ENCODE results near the gene PLA2G12A.

PLA2G12A gene

DNA sequence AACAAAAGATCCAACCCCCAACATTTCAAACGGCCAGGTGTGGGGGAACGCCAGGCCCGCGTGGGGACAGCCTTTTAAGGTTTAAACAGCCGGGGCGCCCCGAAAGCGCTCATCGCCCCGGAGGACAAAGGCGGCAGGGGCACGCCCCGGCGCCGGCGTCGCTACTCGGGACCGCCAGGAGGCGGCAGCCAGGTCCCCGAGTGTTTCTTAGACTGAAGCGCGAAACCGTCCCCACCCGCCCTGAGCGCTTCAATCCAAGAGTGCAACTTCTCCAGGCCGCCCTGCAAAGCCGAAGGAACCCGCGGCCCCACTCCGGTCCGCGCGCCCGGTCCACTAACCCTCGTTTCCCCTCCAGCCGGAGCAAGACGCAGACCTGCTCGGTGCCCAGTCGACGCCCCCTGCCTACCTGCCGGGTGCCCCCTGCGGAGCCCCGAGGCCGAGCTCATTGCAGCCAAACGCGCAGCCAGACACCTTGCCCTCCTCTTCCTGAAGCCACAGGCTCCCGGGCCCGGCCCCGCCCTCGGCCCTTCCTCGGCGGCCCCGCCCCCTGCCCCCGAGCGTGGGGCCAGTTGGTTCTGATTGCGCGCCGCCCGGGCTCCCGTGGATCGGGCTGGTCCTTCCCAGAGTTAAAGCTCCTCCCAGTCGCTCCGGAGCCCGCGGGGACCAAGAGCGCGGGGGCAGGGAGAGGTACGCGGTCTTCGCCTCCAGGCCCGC is 26.8 kb downstream of the PLA2G12A start, which contains the start of gene CASP6 (continued):
- TF ChIP-seq, protein P1, sequence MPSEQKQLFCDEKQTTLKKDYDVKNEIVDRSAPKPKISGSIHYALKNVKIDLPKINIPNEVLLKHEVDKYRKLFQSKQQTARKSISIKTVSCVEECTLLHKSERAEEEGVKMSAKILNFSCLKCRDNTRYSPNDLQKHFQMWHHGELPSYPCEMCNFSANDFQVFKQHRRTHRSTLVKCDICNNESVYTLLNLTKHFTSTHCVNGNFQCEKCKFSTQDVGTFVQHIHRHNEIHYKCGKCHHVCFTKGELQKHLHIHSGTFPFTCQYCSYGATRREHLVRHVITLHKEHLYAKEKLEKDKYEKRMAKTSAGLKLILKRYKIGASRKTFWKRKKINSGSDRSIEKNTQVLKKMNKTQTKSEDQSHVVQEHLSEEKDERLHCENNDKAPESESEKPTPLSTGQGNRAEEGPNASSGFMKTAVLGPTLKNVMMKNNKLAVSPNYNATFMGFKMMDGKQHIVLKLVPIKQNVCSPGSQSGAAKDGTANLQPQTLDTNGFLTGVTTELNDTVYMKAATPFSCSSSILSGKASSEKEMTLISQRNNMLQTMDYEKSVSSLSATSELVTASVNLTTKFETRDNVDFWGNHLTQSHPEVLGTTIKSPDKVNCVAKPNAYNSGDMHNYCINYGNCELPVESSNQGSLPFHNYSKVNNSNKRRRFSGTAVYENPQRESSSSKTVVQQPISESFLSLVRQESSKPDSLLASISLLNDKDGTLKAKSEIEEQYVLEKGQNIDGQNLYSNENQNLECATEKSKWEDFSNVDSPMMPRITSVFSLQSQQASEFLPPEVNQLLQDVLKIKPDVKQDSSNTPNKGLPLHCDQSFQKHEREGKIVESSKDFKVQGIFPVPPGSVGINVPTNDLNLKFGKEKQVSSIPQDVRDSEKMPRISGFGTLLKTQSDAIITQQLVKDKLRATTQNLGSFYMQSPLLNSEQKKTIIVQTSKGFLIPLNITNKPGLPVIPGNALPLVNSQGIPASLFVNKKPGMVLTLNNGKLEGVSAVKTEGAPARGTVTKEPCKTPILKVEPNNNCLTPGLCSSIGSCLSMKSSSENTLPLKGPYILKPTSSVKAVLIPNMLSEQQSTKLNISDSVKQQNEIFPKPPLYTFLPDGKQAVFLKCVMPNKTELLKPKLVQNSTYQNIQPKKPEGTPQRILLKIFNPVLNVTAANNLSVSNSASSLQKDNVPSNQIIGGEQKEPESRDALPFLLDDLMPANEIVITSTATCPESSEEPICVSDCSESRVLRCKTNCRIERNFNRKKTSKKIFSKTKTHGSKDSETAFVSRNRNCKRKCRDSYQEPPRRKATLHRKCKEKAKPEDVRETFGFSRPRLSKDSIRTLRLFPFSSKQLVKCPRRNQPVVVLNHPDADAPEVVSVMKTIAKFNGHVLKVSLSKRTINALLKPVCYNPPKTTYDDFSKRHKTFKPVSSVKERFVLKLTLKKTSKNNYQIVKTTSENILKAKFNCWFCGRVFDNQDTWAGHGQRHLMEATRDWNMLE (tag by site-specific recombination; conservative IDR thresholded peaks at IDR 0.05; ENCODE audit: low read depth): no peak
- TF ChIP-seq ZNF16 (tag by site-specific recombination; IDR thresholded peaks at IDR 0.05; ENCODE audit: low read depth): 0 out of 2 replicates have a peak, but pooled peaks have one; percentile 13
- no peak; the same call in 1 of the 2 replicates for TF ChIP-seq ZNF423 (tag by site-specific recombination; IDR thresholded peaks at IDR 0.05)
- no peak for TF ChIP-seq ZNF473 (tag by site-specific recombination; IDR thresholded peaks at IDR 0.05)
- peak; percentile 79 for TF ChIP-seq ZEB2 (tag by site-specific recombination; IDR thresholded peaks at IDR 0.05)
- TF ChIP-seq ZNF76 (tag by site-specific recombination; IDR thresholded peaks at IDR 0.05; ENCODE audit: borderline replicate concordance, low read depth): no peak; the same call in 1 of the 2 replicates
- no peak for TF ChIP-seq ZNF184 (tag by site-specific recombination; IDR thresholded peaks at IDR 0.05)
- TF ChIP-seq ZBTB8A (tag by site-specific recombination; IDR thresholded peaks at IDR 0.05): peak; percentile 63
- peak; percentile 60; the same call in 1 of the 2 replicates for TF ChIP-seq IKZF3 (tag by site-specific recombination; IDR thresholded peaks at IDR 0.05)
- TF ChIP-seq ZNF114 (tag by site-specific recombination; IDR thresholded peaks at IDR 0.05): no peak
- TF ChIP-seq ZNF302 (tag by site-specific recombination; IDR thresholded peaks at IDR 0.05; ENCODE audit: low read depth): no peak
- TF ChIP-seq ZNF354C (tag by site-specific recombination; IDR thresholded peaks at IDR 0.05; ENCODE audit: borderline replicate concordance, low read depth): no peak
- TF ChIP-seq, protein P2, sequence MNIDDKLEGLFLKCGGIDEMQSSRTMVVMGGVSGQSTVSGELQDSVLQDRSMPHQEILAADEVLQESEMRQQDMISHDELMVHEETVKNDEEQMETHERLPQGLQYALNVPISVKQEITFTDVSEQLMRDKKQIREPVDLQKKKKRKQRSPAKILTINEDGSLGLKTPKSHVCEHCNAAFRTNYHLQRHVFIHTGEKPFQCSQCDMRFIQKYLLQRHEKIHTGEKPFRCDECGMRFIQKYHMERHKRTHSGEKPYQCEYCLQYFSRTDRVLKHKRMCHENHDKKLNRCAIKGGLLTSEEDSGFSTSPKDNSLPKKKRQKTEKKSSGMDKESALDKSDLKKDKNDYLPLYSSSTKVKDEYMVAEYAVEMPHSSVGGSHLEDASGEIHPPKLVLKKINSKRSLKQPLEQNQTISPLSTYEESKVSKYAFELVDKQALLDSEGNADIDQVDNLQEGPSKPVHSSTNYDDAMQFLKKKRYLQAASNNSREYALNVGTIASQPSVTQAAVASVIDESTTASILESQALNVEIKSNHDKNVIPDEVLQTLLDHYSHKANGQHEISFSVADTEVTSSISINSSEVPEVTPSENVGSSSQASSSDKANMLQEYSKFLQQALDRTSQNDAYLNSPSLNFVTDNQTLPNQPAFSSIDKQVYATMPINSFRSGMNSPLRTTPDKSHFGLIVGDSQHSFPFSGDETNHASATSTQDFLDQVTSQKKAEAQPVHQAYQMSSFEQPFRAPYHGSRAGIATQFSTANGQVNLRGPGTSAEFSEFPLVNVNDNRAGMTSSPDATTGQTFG (tag by site-specific recombination; IDR thresholded peaks at IDR 0.05; ENCODE audit: borderline replicate concordance): no peak
- TF ChIP-seq, protein P3, sequence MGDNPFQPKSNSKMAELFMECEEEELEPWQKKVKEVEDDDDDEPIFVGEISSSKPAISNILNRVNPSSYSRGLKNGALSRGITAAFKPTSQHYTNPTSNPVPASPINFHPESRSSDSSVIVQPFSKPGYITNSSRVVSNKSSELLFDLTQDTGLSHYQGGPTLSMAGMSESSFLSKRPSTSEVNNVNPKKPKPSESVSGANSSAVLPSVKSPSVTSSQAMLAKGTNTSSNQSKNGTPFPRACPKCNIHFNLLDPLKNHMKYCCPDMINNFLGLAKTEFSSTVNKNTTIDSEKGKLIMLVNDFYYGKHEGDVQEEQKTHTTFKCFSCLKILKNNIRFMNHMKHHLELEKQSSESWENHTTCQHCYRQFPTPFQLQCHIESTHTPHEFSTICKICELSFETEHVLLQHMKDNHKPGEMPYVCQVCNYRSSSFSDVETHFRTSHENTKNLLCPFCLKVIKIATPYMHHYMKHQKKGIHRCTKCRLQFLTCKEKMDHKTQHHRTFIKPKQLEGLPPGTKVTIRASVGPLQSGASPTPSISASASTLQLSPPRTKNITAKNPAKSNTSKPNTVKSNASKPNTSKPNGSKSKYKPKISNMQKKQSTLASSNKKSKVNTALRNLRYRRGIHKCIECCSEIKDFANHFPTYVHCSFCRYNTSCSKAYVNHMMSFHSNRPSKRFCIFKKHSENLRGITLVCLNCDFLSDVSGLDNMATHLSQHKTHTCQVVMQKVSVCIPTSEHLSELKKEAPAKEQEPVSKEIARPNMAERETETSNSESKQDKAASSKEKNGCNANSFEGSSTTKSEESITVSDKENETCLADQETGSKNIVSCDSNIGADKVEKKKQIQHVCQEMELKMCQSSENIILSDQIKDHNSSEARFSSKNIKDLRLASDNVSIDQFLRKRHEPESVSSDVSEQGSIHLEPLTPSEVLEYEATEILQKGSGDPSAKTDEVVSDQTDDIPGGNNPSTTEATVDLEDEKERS (tag by site-specific recombination; IDR thresholded peaks at IDR 0.05): no peak
- no peak for TF ChIP-seq ZNF155 (tag by site-specific recombination; IDR thresholded peaks at IDR 0.05)
- no peak for TF ChIP-seq ZSCAN23 (tag by site-specific recombination; IDR thresholded peaks at IDR 0.05)
- no peak for TF ChIP-seq ZNF366 (tag by site-specific recombination; conservative IDR thresholded peaks at IDR 0.05)
- TF ChIP-seq ZFP37 (tag by site-specific recombination; IDR thresholded peaks at IDR 0.05): no peak
- no peak for TF ChIP-seq ZNF585B (tag by site-specific recombination; IDR thresholded peaks at IDR 0.05)
- TF ChIP-seq ZNF785 (tag by site-specific recombination; IDR thresholded peaks at IDR 0.05): no peak
- TF ChIP-seq HOXC10 (CRISPR knock-in tag; IDR thresholded peaks at IDR 0.05): no peak
- TF ChIP-seq ZNF335 (tag by site-specific recombination; conservative IDR thresholded peaks at IDR 0.05): peak; percentile 85
- no peak for TF ChIP-seq ZNF510 (tag by site-specific recombination; IDR thresholded peaks at IDR 0.05; ENCODE audit: insufficient replicate concordance)
- peak; percentile 92 for TF ChIP-seq SCRT2 (tag by site-specific recombination; IDR thresholded peaks at IDR 0.05)
- no peak for TF ChIP-seq ZNF221 (tag by site-specific recombination; IDR thresholded peaks at IDR 0.05; ENCODE audit: borderline replicate concordance)
- TF ChIP-seq PRDM1 (tag by site-specific recombination; IDR thresholded peaks at IDR 0.05): no peak
- TF ChIP-seq, protein P4, sequence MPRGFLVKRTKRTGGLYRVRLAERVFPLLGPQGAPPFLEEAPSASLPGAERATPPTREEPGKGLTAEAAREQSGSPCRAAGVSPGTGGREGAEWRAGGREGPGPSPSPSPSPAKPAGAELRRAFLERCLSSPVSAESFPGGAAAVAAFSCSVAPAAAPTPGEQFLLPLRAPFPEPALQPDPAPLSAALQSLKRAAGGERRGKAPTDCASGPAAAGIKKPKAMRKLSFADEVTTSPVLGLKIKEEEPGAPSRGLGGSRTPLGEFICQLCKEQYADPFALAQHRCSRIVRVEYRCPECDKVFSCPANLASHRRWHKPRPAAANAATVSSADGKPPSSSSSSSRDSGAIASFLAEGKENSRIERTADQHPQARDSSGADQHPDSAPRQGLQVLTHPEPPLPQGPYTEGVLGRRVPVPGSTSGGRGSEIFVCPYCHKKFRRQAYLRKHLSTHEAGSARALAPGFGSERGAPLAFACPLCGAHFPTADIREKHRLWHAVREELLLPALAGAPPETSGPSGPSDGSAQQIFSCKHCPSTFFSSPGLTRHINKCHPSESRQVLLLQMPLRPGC (tag by site-specific recombination; IDR thresholded peaks at IDR 0.05): no peak
- no peak for TF ChIP-seq ZNF664 (tag by site-specific recombination; IDR thresholded peaks at IDR 0.05)
- no peak for TF ChIP-seq ZNF248 (tag by site-specific recombination; IDR thresholded peaks at IDR 0.05)

Data from HEK293 (cell line).